ENCODE data around the gene TTC39B. TPM values are rescaled to one million over a fixed set of nuclear protein-coding genes. Genes with fewer than 3 reads are reported as not detected.

The TTC39B gene
- total and polyA plus RNA-seq, 2 of the 8 experiments (the other 6 are each of a cell fraction or from before 2014, with no cell fraction given): 1.6 to 10.9 TPM

DNA sequence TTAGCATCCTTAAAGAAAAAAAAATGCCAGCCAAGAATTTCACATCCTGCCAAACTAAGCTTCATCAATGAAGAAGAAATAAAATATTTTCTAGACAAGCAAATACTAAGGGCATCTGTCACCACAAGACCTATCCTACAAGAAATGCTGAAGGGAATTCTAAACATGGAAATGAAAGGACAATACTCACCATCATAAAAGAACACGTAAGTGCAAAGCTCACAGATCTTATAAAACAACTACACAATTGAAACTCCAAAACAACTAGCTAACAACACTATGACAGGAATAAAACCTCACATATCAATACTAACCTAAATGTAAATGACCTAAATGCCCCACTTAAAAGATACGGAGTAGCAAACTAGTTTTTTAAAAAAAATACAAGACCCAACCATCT is 71.4 kb downstream of the TTC39B start (continued):
- TF ChIP-seq, protein P1, sequence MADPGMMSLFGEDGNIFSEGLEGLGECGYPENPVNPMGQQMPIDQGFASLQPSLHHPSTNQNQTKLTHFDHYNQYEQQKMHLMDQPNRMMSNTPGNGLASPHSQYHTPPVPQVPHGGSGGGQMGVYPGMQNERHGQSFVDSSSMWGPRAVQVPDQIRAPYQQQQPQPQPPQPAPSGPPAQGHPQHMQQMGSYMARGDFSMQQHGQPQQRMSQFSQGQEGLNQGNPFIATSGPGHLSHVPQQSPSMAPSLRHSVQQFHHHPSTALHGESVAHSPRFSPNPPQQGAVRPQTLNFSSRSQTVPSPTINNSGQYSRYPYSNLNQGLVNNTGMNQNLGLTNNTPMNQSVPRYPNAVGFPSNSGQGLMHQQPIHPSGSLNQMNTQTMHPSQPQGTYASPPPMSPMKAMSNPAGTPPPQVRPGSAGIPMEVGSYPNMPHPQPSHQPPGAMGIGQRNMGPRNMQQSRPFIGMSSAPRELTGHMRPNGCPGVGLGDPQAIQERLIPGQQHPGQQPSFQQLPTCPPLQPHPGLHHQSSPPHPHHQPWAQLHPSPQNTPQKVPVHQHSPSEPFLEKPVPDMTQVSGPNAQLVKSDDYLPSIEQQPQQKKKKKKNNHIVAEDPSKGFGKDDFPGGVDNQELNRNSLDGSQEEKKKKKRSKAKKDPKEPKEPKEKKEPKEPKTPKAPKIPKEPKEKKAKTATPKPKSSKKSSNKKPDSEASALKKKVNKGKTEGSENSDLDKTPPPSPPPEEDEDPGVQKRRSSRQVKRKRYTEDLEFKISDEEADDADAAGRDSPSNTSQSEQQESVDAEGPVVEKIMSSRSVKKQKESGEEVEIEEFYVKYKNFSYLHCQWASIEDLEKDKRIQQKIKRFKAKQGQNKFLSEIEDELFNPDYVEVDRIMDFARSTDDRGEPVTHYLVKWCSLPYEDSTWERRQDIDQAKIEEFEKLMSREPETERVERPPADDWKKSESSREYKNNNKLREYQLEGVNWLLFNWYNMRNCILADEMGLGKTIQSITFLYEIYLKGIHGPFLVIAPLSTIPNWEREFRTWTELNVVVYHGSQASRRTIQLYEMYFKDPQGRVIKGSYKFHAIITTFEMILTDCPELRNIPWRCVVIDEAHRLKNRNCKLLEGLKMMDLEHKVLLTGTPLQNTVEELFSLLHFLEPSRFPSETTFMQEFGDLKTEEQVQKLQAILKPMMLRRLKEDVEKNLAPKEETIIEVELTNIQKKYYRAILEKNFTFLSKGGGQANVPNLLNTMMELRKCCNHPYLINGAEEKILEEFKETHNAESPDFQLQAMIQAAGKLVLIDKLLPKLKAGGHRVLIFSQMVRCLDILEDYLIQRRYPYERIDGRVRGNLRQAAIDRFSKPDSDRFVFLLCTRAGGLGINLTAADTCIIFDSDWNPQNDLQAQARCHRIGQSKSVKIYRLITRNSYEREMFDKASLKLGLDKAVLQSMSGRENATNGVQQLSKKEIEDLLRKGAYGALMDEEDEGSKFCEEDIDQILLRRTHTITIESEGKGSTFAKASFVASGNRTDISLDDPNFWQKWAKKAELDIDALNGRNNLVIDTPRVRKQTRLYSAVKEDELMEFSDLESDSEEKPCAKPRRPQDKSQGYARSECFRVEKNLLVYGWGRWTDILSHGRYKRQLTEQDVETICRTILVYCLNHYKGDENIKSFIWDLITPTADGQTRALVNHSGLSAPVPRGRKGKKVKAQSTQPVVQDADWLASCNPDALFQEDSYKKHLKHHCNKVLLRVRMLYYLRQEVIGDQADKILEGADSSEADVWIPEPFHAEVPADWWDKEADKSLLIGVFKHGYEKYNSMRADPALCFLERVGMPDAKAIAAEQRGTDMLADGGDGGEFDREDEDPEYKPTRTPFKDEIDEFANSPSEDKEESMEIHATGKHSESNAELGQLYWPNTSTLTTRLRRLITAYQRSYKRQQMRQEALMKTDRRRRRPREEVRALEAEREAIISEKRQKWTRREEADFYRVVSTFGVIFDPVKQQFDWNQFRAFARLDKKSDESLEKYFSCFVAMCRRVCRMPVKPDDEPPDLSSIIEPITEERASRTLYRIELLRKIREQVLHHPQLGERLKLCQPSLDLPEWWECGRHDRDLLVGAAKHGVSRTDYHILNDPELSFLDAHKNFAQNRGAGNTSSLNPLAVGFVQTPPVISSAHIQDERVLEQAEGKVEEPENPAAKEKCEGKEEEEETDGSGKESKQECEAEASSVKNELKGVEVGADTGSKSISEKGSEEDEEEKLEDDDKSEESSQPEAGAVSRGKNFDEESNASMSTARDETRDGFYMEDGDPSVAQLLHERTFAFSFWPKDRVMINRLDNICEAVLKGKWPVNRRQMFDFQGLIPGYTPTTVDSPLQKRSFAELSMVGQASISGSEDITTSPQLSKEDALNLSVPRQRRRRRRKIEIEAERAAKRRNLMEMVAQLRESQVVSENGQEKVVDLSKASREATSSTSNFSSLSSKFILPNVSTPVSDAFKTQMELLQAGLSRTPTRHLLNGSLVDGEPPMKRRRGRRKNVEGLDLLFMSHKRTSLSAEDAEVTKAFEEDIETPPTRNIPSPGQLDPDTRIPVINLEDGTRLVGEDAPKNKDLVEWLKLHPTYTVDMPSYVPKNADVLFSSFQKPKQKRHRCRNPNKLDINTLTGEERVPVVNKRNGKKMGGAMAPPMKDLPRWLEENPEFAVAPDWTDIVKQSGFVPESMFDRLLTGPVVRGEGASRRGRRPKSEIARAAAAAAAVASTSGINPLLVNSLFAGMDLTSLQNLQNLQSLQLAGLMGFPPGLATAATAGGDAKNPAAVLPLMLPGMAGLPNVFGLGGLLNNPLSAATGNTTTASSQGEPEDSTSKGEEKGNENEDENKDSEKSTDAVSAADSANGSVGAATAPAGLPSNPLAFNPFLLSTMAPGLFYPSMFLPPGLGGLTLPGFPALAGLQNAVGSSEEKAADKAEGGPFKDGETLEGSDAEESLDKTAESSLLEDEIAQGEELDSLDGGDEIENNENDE (IDR thresholded peaks at IDR 0.05; ENCODE audit: insufficient replicate concordance, low read length): no peak
- TF ChIP-seq RXRA (IDR thresholded peaks at IDR 0.05; ENCODE audit: insufficient read depth, low read depth, low read length): no peak
- no peak for TF ChIP-seq EGR1 (IDR thresholded peaks at IDR 0.05; ENCODE audit: borderline replicate concordance, low read depth, low read length)
- no peak for TF ChIP-seq BACH1 (IDR thresholded peaks at IDR 0.05; ENCODE audit: low read length)
- no peak for TF ChIP-seq TCF12 (IDR thresholded peaks at IDR 0.05; ENCODE audit: low read depth, low read length)
- TF ChIP-seq CTBP2 (IDR thresholded peaks at IDR 0.05; ENCODE audit: borderline replicate concordance, insufficient read depth, insufficient read length, low read length): no peak
- no peak for TF ChIP-seq EP300 (IDR thresholded peaks at IDR 0.05; ENCODE audit: borderline replicate concordance in 1 of 2, low read depth in 2 of 2, low read length in 2 of 2)
- no peak for TF ChIP-seq CREB1 (IDR thresholded peaks at IDR 0.05)
- TF ChIP-seq, protein P2, sequence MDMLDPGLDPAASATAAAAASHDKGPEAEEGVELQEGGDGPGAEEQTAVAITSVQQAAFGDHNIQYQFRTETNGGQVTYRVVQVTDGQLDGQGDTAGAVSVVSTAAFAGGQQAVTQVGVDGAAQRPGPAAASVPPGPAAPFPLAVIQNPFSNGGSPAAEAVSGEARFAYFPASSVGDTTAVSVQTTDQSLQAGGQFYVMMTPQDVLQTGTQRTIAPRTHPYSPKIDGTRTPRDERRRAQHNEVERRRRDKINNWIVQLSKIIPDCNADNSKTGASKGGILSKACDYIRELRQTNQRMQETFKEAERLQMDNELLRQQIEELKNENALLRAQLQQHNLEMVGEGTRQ (IDR thresholded peaks at IDR 0.05; ENCODE audit: low read length): no peak
- no peak for TF ChIP-seq CBX8 (IDR thresholded peaks at IDR 0.05; ENCODE audit: borderline replicate concordance, low read depth, low read length)
- no peak for TF ChIP-seq SAP30 (IDR thresholded peaks at IDR 0.05; ENCODE audit: insufficient read depth, insufficient replicate concordance, low read length)

Data from H1 (cell line).